SK-N-SH treated with all-trans-retinoic acid at 6 μM for 48 hours (cell line): ENCODE data around the gene RCHY1.

Experiments
- ATAC-seq: fragments of 200-7000 bp; cut with Tn5 transposase; 3 replicates; pipeline ENCODE4 v1.9.1; 2020; ENCODE audit warnings: mild to moderate bottlenecking, moderate library complexity
- ARNTL ChIP-seq: fragments of 450-650 bp; formaldehyde crosslinking; IDR thresholded peaks from 2 replicates; pipeline ENCODE4 v1.5.0; 2020; ENCODE audit warnings: low read depth, mild to moderate bottlenecking, moderate library complexity, borderline replicate concordance
- BACH2 ChIP-seq: fragments of 250-450 bp; sonication (Bioruptor Pico); IDR thresholded peaks from 2 replicates; pipeline ENCODE4 v1.9.0; 2021; ENCODE audit warnings: mild to moderate bottlenecking, borderline replicate concordance
- ESRRG ChIP-seq: fragments of 250-450 bp; sonication (Bioruptor Pico); IDR thresholded peaks from 2 replicates; pipeline ENCODE4 v1.6.1; 2021; ENCODE audit warnings: mild to moderate bottlenecking
- GLIS3 ChIP-seq: fragments of 250-450 bp; sonication (Bioruptor Pico); IDR thresholded peaks from 2 replicates; pipeline ENCODE4 v1.5.0; 2020; ENCODE audit warnings: mild to moderate bottlenecking, moderate library complexity
- ISL1 ChIP-seq: fragments of 250-450 bp; sonication (Bioruptor Pico); IDR thresholded peaks from 2 replicates; pipeline ENCODE4 v2.1.2; 2022; ENCODE audit warnings: mild to moderate bottlenecking, moderate library complexity
- OSR1 ChIP-seq: fragments of 250-450 bp; sonication (Bioruptor Pico); IDR thresholded peaks from 2 replicates; pipeline ENCODE4 v1.8.0; 2022; ENCODE audit warnings: moderate library complexity, mild to moderate bottlenecking, inconsistent platforms
- PPARA ChIP-seq: fragments of 250-450 bp; sonication (Bioruptor Pico); IDR thresholded peaks from 2 replicates; pipeline ENCODE4 v1.5.0; 2020; ENCODE audit warnings: mild to moderate bottlenecking, borderline replicate concordance
- RARB ChIP-seq: fragments of 250-450 bp; sonication (Bioruptor Pico); IDR thresholded peaks from 2 replicates; pipeline ENCODE4 v1.8.0; 2021; ENCODE audit warnings: mild to moderate bottlenecking, moderate library complexity
- SNAI2 ChIP-seq: fragments of 250-450 bp; sonication (Bioruptor Pico); IDR thresholded peaks from 2 replicates; pipeline ENCODE4 v1.5.0; 2020; ENCODE audit warnings: mild to moderate bottlenecking, moderate library complexity
- TOX ChIP-seq: fragments of 250-450 bp; sonication (Bioruptor Pico); IDR thresholded peaks from 2 replicates; pipeline ENCODE4 v1.8.0; 2021; ENCODE audit warnings: mild to moderate bottlenecking, moderate library complexity, borderline replicate concordance
- ZC3H10 ChIP-seq: fragments of 250-450 bp; sonication (Bioruptor Pico); IDR thresholded peaks from 2 replicates; pipeline ENCODE4 v1.5.1; 2021; ENCODE audit warnings: mild to moderate bottlenecking, moderate library complexity
- ZFP30 ChIP-seq: fragments of 450-650 bp; formaldehyde crosslinking; IDR thresholded peaks from 2 replicates; pipeline ENCODE4 v1.5.0; 2022; ENCODE audit warnings: mild to moderate bottlenecking, moderate library complexity
- ZNF565 ChIP-seq: fragments of 450-650 bp; formaldehyde crosslinking; conservative IDR thresholded peaks from 2 replicates; pipeline ENCODE4 v1.5.0; 2020; ENCODE audit warnings: low read depth, mild to moderate bottlenecking, moderate library complexity
- ZNF70 ChIP-seq: fragments of 450-650 bp; formaldehyde crosslinking; IDR thresholded peaks from 2 replicates; pipeline ENCODE4 v1.5.0; 2020; ENCODE audit warnings: mild to moderate bottlenecking, moderate library complexity
- ZNF8 ChIP-seq: fragments of 450-650 bp; formaldehyde crosslinking; IDR thresholded peaks from 2 replicates; pipeline ENCODE4 v1.5.0; 2020; ENCODE audit warnings: mild to moderate bottlenecking, moderate library complexity
- TF ChIP-seq, protein P1 (sequence below): fragments of 250-450 bp; sonication (Bioruptor Pico); IDR thresholded peaks from 2 replicates; pipeline ENCODE4 v1.5.1; 2021; ENCODE audit warnings: mild to moderate bottlenecking, moderate library complexity
- TF ChIP-seq, protein P2 (sequence below): fragments of 250-450 bp; sonication (Bioruptor Pico); IDR thresholded peaks from 2 replicates; pipeline ENCODE4 v1.5.1; 2020; ENCODE audit warnings: low read depth, mild to moderate bottlenecking, moderate library complexity
- TF ChIP-seq, protein P3 (sequence below): fragments of 250-450 bp; sonication (Bioruptor Pico); IDR thresholded peaks from 2 replicates; pipeline ENCODE4 v1.5.0; 2020; ENCODE audit warnings: mild to moderate bottlenecking, moderate library complexity
- TF ChIP-seq, protein P4 (sequence below): fragments of 250-450 bp; sonication (Bioruptor Pico); IDR thresholded peaks from 2 replicates; pipeline ENCODE4 v1.8.0; 2020; ENCODE audit warnings: mild to moderate bottlenecking, moderate library complexity, borderline replicate concordance

Gene RCHY1

DNA sequence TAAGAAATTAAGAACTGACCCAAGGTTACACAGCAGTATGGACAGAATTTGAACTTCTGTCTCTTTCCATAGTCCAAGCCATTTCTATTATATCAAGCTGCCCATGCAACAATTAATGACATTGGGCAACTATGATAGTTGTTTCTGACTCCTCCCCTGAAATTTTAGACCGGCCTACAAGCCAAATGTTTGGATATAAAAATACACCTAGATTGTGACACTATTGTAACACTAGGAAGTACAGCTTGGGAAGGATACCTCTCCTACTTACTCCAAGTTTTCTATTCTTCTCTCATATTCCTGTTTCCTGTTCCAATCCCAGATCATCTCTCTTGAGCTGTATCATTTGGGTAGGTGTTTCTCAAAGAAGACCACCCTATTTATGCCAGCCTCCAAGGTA, 43.5 kb downstream of the RCHY1 start:
- no peak for ATAC-seq
- TF ChIP-seq ZNF70 (CRISPR knock-in tag) (no peak), ESRRG (CRISPR knock-in tag) (no peak), ZC3H10 (CRISPR knock-in tag) (no peak), ZNF565 (no peak), ZNF8 (CRISPR knock-in tag) (no peak), BACH2 (no peak), OSR1 (no peak), ISL1 (CRISPR knock-in tag) (no peak), PPARA (no peak), ARNTL (CRISPR knock-in tag) (no peak), ZFP30 (no peak), TOX (CRISPR knock-in tag) (no peak)
- TF ChIP-seq, protein P1, sequence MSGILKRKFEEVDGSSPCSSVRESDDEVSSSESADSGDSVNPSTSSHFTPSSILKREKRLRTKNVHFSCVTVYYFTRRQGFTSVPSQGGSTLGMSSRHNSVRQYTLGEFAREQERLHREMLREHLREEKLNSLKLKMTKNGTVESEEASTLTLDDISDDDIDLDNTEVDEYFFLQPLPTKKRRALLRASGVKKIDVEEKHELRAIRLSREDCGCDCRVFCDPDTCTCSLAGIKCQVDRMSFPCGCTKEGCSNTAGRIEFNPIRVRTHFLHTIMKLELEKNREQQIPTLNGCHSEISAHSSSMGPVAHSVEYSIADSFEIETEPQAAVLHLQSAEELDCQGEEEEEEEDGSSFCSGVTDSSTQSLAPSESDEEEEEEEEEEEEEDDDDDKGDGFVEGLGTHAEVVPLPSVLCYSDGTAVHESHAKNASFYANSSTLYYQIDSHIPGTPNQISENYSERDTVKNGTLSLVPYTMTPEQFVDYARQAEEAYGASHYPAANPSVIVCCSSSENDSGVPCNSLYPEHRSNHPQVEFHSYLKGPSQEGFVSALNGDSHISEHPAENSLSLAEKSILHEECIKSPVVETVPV (CRISPR knock-in tag) = no peak
- TF ChIP-seq, protein P2, sequence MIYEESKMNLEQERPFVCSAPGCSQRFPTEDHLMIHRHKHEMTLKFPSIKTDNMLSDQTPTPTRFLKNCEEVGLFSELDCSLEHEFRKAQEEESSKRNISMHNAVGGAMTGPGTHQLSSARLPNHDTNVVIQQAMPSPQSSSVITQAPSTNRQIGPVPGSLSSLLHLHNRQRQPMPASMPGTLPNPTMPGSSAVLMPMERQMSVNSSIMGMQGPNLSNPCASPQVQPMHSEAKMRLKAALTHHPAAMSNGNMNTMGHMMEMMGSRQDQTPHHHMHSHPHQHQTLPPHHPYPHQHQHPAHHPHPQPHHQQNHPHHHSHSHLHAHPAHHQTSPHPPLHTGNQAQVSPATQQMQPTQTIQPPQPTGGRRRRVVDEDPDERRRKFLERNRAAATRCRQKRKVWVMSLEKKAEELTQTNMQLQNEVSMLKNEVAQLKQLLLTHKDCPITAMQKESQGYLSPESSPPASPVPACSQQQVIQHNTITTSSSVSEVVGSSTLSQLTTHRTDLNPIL (CRISPR knock-in tag) = no peak
- TF ChIP-seq, protein P3, sequence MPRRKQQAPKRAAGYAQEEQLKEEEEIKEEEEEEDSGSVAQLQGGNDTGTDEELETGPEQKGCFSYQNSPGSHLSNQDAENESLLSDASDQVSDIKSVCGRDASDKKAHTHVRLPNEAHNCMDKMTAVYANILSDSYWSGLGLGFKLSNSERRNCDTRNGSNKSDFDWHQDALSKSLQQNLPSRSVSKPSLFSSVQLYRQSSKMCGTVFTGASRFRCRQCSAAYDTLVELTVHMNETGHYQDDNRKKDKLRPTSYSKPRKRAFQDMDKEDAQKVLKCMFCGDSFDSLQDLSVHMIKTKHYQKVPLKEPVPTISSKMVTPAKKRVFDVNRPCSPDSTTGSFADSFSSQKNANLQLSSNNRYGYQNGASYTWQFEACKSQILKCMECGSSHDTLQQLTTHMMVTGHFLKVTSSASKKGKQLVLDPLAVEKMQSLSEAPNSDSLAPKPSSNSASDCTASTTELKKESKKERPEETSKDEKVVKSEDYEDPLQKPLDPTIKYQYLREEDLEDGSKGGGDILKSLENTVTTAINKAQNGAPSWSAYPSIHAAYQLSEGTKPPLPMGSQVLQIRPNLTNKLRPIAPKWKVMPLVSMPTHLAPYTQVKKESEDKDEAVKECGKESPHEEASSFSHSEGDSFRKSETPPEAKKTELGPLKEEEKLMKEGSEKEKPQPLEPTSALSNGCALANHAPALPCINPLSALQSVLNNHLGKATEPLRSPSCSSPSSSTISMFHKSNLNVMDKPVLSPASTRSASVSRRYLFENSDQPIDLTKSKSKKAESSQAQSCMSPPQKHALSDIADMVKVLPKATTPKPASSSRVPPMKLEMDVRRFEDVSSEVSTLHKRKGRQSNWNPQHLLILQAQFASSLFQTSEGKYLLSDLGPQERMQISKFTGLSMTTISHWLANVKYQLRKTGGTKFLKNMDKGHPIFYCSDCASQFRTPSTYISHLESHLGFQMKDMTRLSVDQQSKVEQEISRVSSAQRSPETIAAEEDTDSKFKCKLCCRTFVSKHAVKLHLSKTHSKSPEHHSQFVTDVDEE = no peak
- TF ChIP-seq, all 23 proteins: peak for 0

DNA sequence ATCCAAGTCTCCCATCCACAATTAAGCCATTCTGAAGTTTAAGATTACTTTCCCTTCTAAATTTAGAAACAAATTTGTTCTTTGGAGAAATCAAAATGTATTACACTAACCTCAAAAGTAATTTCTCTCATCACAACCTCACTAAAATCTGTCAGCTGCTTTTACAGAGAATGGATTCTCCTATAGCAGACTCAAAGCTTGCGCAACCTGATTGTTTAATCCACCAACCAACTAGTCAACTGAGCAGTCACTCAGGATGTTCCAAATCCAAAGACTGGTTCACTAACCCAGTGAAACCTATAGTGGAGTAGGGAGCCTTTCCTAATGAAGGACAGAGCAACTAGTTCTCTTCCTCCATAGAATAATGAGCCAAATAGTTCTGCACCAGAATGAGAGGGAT, 44.3 kb downstream of the RCHY1 start:
- ATAC-seq = no peak
- no peak for TF ChIP-seq RARB (CRISPR knock-in tag)
- TF ChIP-seq, protein P1 (CRISPR knock-in tag) = no peak
- no peak for TF ChIP-seq SNAI2 (CRISPR knock-in tag)
- TF ChIP-seq, protein P2 (CRISPR knock-in tag) = no peak
- TF ChIP-seq ISL1 (CRISPR knock-in tag) = no peak

DNA sequence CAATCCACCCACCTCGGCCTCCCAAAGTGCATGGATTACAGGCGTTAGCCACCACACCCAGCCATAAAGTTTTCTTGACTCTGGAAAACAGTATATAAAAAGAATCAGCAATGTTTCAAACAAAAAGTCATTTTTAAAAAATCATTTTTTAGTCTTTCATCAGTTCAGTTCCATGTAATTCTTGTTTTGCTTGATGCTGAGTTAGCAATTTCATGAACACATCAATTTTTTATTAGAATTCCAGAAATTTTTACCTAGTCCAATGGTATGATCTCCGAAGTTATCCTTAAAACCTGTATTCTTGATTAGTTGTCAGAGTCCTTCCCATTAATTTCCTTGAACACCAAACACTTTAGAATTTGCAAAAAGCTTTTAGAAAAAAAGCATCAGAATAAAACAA, 56.8 kb downstream of the RCHY1 start:
- TF ChIP-seq, protein P4, sequence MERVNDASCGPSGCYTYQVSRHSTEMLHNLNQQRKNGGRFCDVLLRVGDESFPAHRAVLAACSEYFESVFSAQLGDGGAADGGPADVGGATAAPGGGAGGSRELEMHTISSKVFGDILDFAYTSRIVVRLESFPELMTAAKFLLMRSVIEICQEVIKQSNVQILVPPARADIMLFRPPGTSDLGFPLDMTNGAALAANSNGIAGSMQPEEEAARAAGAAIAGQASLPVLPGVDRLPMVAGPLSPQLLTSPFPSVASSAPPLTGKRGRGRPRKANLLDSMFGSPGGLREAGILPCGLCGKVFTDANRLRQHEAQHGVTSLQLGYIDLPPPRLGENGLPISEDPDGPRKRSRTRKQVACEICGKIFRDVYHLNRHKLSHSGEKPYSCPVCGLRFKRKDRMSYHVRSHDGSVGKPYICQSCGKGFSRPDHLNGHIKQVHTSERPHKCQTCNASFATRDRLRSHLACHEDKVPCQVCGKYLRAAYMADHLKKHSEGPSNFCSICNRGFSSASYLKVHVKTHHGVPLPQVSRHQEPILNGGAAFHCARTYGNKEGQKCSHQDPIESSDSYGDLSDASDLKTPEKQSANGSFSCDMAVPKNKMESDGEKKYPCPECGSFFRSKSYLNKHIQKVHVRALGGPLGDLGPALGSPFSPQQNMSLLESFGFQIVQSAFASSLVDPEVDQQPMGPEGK (CRISPR knock-in tag) = no peak
- TF ChIP-seq GLIS3 (no peak), ARNTL (CRISPR knock-in tag) (no peak), ZNF565 (no peak), SNAI2 (CRISPR knock-in tag) (no peak), ZFP30 (no peak), BACH2 (no peak), PPARA (no peak), ZNF70 (CRISPR knock-in tag) (no peak)
- ATAC-seq = no peak

DNA sequence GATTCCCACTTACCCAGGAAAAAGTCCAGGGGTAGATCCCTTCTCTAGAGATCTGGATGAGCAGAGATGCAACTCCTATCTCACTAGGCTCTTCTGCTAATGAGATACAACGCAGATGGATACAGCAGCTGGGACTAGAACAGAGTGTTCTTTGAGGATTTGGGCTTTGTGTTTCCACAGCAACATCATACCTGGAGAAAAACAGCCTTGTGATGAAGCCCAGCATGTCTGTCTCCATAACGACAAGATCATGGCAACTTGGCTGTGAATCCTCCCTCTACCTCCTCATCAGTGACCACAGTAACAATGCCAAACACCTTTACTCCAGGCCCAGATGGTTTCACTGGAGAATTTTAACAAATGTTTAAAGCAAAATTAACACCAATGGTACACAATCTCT, 80.1 kb downstream of the RCHY1 start:
- no peak for ATAC-seq
- TF ChIP-seq ZNF8 (CRISPR knock-in tag) = no peak
- TF ChIP-seq BACH2 = no peak
- TF ChIP-seq ZFP30 = no peak
- no peak for TF ChIP-seq SNAI2 (CRISPR knock-in tag)
- TF ChIP-seq, protein P1 (CRISPR knock-in tag) = no peak
- TF ChIP-seq GLIS3 = no peak
- TF ChIP-seq, all 23 proteins: peak for 0
